Pancreas (tissue), 10 donors: ENCODE results near the gene ABCC11. TPM values are rescaled to one million over a fixed set of nuclear protein-coding genes. Genes with fewer than 3 reads are reported as not detected.

Experiments used
- ATAC-seq, 4 donors: fragments of 200-7000 bp; cut with Tn5 transposase; one replicate each; pipeline versions ENCODE4 v1.8.0 to v1.9.1; 2020; ENCODE audit warnings: mild to moderate bottlenecking in 4 of 4, moderate library complexity in 4 of 4
- DNase-seq, 6 donors: peaks; one replicate each; pipeline ENCODE4 v3.0.0-alpha.2; 2020
- FAIRE-seq: peaks from 2 replicates; lab custom pipeline; 2012; peaks lifted over from hg19 to GRCh38; lab: Jason Lieb, UNC
- H3K27ac ChIP-seq, 4 donors: fragments of 200-600 bp; sonication (generic); 1 replicate in 3 of 4; 2 replicates in 1 of 4; pipeline versions ENCODE4 v1.5.0 to v1.8.0; 2020
- H3K27me3 ChIP-seq, 4 donors: fragments of 200-600 bp; one replicate each; pipeline ENCODE4 v1.8.0; 2021
- H3K36me3 ChIP-seq, 3 donors: fragments of 200-600 bp; sonication (generic) in 1 of 3; one replicate each; pipeline versions ENCODE4 v1.5.0 to v1.8.0; 2020 to 2021
- H3K4me1 ChIP-seq, 3 donors: fragments of 200-600 bp; one replicate each; pipeline ENCODE4 v1.8.0; 2021
- H3K4me3 ChIP-seq, 4 donors: fragments of 200-600 bp; sonication (generic) in 2 of 4; one replicate each; pipeline versions ENCODE4 v1.5.0 to v1.8.0; 2020 to 2021
- H3K9me3 ChIP-seq, 4 donors: fragments of 200-600 bp; one replicate each; pipeline ENCODE4 v1.8.0; 2021
- WGBS, 2 donors: extraction: QIAGEN DNeasy Blood & Tissue Kit; methylation state at CpG; one replicate each; pipeline ENCODE4 v1.1.7; 2013; 5-methylcytosine and 5-hydroxymethylcytosine counted together
- intact Hi-C, 3 donors: fragments of 100-400 bp; cut with DNase I; formaldehyde crosslinking; loops; one replicate each; pipeline versions ENCODE4 v1.11.1 to v1.14.2; 2022
- polyA plus RNA-seq, 2 donors: library from polyadenylated mRNA; stranded (reverse); fragments of 200-250 nt; gene quantifications; one replicate each; pipeline ENCODE4 v1.2.3, GENCODE V29; 2013
- total RNA-seq, 6 donors: library from RNA; stranded (reverse); fragmentation: NEBNext Ultra II Directional in 4 of 6; extraction: Animal tissue kit (Norgen Biotek cat#: 25700) in 4 of 6; gene quantifications; one replicate each; pipeline versions ENCODE4 v1.2.1 to v1.2.4, GENCODE V29; 2021 to 2023
- TF ChIP-seq, protein P1 (sequence below), 4 donors: fragments of 200-600 bp; sonication (generic) in 3 of 4; IDR thresholded peaks; one replicate each; pipeline versions ENCODE4 v1.5.0 to v1.8.0; 2021; ENCODE audit warnings: antibody characterized with exemption in 4 of 4
- donor health status: healthy with polysubstance abuse.
- donor health status: DM: no; HTN: no; CAD: no; lungs with moderate emphysema.
- donor health status: DM: no; HTN: no; CAD: no.
- donor health status: control.
- donor health status: control.
- donor health status: Bipolar disorder and iron deficiency.
- donor health status: DM: yes; HTN: yes; CAD: no.
- donor health status: DM: no; HTN: no; CAD: no.
- donor health status: DM: no; HTN: no; CAD: no.
- donor health status: DM: yes; HTN: yes; CAD: no.

The ABCC11 gene
- total and polyA plus RNA-seq, 8 donors: 0.11 to 0.41 (median 0.26) TPM; not detected in 1

DNA sequence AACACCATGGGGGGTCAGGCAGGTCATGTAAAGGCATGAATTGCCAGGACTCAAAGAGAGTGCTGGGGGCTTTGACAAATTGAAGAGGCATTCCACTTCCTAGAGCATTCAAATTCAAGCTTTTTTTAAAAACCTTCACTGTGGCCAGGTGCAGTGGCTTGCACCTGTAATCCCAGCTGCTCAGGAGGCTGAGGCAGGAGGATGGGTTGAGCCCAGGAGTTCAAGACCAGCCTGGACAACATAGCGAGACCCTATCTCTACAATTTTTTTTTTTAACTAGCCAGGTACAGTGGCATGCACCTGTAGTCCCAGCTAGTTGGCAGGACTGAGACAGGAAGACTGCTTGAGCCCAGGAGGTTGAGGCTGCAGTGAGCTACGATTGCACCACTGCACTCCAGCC, 108.8 kb downstream of the ABCC11 start:
- no peak for FAIRE-seq
- no peak for ATAC-seq
- H3K27ac ChIP-seq: no peak overlapping the region
- H3K4me3 ChIP-seq: no peak overlapping the region
- 77 to 95% methylated on average over 2 of the region's 2 CpGs for WGBS, 2 donors
- TF ChIP-seq, protein P1, sequence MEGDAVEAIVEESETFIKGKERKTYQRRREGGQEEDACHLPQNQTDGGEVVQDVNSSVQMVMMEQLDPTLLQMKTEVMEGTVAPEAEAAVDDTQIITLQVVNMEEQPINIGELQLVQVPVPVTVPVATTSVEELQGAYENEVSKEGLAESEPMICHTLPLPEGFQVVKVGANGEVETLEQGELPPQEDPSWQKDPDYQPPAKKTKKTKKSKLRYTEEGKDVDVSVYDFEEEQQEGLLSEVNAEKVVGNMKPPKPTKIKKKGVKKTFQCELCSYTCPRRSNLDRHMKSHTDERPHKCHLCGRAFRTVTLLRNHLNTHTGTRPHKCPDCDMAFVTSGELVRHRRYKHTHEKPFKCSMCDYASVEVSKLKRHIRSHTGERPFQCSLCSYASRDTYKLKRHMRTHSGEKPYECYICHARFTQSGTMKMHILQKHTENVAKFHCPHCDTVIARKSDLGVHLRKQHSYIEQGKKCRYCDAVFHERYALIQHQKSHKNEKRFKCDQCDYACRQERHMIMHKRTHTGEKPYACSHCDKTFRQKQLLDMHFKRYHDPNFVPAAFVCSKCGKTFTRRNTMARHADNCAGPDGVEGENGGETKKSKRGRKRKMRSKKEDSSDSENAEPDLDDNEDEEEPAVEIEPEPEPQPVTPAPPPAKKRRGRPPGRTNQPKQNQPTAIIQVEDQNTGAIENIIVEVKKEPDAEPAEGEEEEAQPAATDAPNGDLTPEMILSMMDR (IDR thresholded peaks at IDR 0.05): no peak
- H3K4me1 ChIP-seq: peaks cover 0 to 7% (median 0%) of the 10 kb centered on the region in 3 donors
- DNase-seq: no peak
- no peaks in the 10 kb centered on the region for H3K36me3 ChIP-seq
- no peaks in the 10 kb centered on the region for H3K9me3 ChIP-seq
- H3K27me3 ChIP-seq: no peaks in the 10 kb centered on the region
- intact Hi-C loops: no loop called here

DNA sequence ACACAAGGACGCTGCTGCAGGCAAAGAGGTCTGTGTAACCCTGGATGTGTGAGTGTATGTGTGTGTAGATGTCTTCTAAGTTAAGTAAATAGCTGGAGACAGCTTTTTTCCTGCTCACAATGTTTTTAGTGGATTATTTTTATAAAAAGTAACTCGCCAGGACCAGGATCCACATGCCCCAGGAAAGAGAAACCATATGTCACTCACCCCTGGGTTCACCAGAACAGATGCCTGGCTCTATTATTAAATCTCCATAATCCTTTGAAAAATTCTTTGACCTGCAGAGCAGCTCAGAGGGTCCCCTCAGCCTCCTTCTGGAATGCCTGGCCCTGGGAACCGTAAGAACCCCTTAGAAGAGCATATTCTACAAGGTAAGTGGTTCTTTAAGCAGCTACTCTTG, 109.5 kb downstream of the ABCC11 start:
- DNase-seq: no peak
- FAIRE-seq: no peak
- Histone ChIP-seq H3K4me3 (no peak overlapping the region), H3K36me3 (no peaks in the 10 kb centered on the region), H3K27me3 (no peaks in the 10 kb centered on the region), H3K4me1 (peaks cover 0 to 7% (median 0%) of the 10 kb centered on the region in 3 donors), H3K9me3 (no peaks in the 10 kb centered on the region), H3K27ac (no peak overlapping the region)
- WGBS, 2 donors: 89 to 98% methylated on average over 3 of the region's 3 CpGs
- intact Hi-C loops: no loop called here
- ATAC-seq: no peak
- TF ChIP-seq, protein P1 (IDR thresholded peaks at IDR 0.05): no peak

DNA sequence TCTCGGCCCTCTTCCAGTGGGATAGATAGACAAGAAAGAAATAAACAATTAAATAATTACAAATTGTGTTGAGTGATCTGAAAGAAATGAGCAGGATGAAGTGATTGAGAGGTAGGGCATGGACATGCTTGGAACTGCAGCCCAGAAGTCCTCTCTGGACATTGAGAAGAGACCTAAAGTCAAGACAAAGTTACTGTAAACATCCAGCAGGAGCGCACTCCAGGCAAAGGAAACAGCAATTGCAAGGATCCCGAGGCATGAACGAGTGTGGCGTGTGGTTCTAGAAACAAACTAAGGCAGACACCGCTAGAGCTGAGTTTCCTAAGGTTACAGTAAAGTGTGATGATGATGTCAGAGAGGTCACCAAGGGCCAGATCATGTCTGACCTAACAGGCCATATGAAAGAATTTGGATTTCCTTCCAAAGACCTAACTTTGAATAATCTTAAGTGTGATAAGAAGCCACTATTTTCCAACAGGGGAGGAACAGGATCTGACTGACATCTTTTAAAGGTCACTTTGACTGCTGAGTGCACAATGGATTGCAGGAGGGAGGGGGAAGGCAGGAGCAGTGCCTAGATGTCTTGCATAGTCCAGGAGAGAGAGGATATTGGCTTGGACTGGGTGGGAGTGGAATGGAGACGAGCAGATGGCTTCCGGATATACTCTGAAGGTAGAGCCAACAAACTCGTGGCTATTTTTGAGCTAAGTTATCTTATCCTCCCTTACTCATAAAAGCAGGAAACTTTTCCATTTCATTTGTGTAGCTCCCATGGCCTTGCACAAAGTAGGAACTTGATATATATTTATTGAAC, 110.6 kb downstream of the ABCC11 start:
- H3K4me1 ChIP-seq: peaks cover 0 to 7% (median 0%) of the 10 kb centered on the region in 3 donors
- ATAC-seq (peak; percentile 59 to 80 (median 62)), DNase-seq (peak in 1 of 6 donors; percentile 11), FAIRE-seq (no peak)
- no peaks in the 10 kb centered on the region for H3K36me3 ChIP-seq
- H3K27me3 ChIP-seq: no peaks in the 10 kb centered on the region
- no peaks in the 10 kb centered on the region for H3K9me3 ChIP-seq
- 38 to 49% methylated on average over 9 of the region's 9 CpGs for WGBS, 2 donors
- intact Hi-C loops: no loop called here
- no peak overlapping the region for H3K4me3 ChIP-seq
- TF ChIP-seq, protein P1 (IDR thresholded peaks at IDR 0.05): no peak
- no peak overlapping the region for H3K27ac ChIP-seq

DNA sequence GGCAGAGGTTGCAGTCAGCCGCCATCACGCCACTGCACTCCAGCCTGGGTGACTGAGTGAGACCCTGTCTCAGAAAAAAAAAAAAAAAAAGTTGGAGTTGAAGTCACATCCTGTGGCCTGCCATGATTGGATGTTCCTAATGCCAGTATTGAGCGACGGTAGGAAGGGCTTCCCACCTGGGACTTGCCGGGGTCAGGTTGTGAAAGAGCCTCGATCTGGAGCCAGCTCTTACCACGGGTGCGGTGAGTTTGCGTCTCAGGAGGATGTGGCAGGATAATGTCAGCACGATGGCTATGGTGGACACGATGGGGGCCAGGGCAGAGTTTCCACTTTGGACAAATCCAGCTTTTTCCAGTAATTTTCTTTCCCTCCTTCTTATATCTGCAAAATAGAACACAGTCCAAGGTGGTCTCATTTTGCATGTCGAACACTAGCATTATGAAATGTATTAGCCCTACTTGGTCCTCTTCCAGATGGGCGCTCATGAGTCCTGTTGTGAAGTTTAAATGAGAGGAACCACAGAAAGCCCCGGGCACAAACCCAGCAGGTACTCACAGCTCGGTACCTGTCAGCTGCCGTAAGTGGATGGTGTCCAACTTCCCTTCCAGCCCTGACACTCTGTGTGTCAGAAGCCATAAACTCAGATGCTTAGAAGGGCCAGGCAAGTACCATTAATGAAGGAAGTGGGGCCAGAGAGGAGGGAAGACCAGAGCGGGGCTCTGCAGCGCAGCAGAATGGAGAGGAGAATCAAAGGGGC, 113.7 kb downstream of the ABCC11 start:
- intact Hi-C loops: no loop called here
- TF ChIP-seq, protein P1 (IDR thresholded peaks at IDR 0.05): no peak
- Histone ChIP-seq H3K27ac (no peak overlapping the region), H3K27me3 (no peaks in the 10 kb centered on the region), H3K36me3 (no peaks in the 10 kb centered on the region), H3K9me3 (no peaks in the 10 kb centered on the region), H3K4me3 (no peak overlapping the region), H3K4me1 (peaks cover 4 to 10% (median 9%) of the 10 kb centered on the region in 3 donors)
- FAIRE-seq (no peak), ATAC-seq (peak; percentile 49 to 60 (median 53)), DNase-seq (peak in 3 of 6 donors; percentile 23 to 55 (median 42))
- WGBS, 2 donors: 72 to 77% methylated on average over 18 of the region's 18 CpGs
